22Rv1 (cell line): ENCODE results near the gene ARAP1.

Experiments
- H3K27ac ChIP-seq: fragments of 450-650 bp; 2 replicates; pipeline ENCODE4 v1.5.1; 2017
- ZFX ChIP-seq: fragments of 450-650 bp; IDR thresholded peaks from 2 replicates; pipeline ENCODE4 v1.6.1; 2017; ENCODE audit warnings: antibody characterized with exemption, borderline replicate concordance
- TF ChIP-seq, protein P1 (sequence below): fragments of 450-650 bp; IDR thresholded peaks from 2 replicates; pipeline ENCODE4 v1.5.1; 2017; ENCODE audit warnings: mild to moderate bottlenecking

Gene ARAP1

DNA sequence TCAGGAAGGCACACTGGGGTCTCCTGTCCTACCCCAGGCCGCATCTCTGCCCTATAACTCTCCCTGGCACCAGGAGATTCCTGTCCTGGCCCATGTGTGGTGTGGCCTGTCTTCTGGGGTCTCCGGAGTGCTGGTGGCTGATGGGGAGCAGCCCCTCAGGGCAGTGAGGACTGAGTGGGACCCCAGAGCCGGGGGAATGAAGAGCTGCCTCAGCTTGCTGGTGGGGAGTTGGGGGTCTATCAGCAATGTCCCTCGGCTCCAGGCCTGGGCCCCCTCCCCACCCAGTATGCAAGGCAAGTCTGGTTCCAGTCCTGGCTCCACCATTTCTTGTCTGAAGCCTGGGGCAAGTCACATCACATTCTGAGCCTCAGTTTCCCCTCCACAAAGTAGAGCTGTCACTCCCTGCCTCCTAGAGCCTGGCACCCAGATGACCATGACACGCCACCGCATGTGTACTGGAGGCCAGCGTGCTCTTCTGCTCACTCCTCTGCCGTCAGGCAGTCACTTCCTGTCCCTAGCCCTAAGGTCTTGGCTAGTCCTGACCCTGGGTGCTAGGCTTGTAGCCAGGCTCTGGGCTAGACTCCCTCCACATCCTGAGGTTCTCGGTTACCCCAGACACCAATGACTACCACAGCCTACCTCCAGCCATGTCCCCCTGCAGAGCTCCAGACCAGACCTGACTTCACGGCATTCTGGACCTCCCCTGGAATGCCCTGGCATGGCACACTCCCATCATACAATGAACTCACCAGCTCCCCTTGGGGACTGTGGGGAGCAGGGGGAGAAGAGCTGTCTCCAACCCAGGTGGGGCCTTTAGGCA, 12.8 kb downstream of the ARAP1 start:
- H3K27ac ChIP-seq: no peak overlapping the region
- TF ChIP-seq ZFX: no peak
- TF ChIP-seq, protein P1, sequence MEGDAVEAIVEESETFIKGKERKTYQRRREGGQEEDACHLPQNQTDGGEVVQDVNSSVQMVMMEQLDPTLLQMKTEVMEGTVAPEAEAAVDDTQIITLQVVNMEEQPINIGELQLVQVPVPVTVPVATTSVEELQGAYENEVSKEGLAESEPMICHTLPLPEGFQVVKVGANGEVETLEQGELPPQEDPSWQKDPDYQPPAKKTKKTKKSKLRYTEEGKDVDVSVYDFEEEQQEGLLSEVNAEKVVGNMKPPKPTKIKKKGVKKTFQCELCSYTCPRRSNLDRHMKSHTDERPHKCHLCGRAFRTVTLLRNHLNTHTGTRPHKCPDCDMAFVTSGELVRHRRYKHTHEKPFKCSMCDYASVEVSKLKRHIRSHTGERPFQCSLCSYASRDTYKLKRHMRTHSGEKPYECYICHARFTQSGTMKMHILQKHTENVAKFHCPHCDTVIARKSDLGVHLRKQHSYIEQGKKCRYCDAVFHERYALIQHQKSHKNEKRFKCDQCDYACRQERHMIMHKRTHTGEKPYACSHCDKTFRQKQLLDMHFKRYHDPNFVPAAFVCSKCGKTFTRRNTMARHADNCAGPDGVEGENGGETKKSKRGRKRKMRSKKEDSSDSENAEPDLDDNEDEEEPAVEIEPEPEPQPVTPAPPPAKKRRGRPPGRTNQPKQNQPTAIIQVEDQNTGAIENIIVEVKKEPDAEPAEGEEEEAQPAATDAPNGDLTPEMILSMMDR: no peak

DNA sequence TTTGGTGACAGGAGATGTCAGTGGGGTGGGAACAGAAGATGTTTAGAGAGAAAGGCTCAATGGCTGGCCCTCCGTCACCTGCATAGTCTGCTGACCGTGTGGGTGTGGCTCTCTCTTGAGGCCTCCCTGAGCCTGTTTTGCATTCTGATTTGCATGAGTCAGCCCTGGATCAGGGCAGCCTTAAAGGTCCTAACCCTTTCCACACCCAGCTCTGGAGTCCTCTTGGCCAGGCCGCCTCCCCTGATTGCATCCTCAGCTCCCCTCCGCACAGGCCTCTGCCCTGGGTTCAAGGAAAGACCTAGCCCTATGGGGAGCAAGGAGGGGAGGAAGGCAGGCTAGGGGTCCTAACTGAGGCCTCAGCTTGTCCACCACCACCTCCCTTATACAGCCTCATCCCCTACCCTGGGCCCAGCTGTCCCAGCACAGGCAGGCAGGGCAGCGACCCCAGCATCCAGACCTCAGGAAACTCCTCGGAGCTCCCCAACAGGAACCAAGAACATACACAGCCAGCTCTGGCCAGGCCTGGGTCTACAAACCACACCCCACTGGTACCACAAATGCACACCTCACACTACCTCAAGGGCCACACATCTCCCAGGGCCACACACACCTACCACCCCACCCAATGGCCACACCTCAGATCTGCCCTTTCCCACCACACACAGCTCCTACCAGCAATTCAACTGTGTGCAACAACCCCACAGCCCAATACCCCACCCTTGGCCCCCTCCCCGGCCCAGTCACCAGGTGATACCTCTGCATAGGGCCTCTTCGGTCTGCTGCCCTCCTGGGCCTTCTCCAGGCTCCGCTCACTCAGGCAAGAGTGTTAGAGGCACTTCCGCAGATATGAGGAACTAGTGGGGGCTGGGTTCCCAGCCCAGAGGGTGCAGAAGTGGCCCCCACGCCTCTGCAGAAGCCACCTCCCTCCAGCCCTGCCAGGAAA, 13.7 kb downstream of the ARAP1 start:
- H3K27ac ChIP-seq: no peak overlapping the region
- TF ChIP-seq, protein P1: no peak
- TF ChIP-seq ZFX: no peak

DNA sequence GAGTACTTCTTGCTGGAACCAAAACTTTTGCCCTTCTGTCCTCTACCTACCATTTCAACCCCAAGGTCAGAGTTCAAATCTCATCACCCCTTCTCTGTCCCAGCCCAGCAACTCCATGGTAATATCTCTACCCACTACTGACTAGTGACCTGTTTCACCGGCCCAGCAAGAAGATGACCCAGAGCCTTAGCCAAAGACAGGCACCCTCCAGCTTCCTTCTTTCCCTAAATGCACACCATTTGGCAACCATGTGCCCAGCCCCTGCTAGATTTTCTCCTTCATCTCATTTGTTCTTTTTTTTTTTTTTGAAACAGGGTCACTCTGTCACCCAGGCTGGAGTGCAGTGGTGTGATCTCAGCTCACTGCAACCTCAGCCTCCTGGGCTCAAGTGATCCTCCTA, 14.9 kb downstream of the ARAP1 start:
- H3K27ac ChIP-seq: no peak overlapping the region

DNA sequence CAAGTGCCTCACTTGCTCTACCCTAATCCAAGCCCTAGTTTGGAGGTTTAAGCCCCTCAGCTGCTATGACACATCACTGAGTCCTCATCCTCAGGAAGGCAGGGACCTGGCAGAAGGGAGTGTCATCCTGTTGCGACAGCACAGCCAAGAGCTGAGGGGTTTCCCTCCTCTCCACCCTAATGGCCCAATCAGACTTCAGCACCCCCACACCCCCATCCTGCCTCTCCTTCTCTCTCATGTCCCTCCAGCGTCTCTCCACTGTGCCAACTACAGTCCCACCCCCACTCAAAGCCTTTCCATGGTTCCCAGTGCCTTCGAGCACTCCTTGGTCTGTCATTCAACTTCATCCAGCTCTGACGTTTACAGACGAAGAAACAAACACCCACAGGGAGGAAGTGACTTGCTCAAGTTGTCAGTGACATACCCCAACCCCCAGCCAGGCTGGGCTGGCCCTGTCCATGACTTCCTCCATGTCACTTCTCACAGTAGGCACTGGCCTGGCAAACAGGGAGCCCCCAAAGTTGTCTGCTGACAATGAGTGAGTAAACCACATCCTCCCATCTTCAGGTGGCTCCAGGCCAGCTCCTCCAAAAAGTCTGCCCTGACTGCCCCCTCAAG, 15.6 kb downstream of the ARAP1 start:
- no peak overlapping the region for H3K27ac ChIP-seq
- TF ChIP-seq, protein P1: no peak
- TF ChIP-seq ZFX: no peak

More for the DNA sequence above, 14.9 kb downstream of the ARAP1 start:
- no peak for TF ChIP-seq ZFX
- TF ChIP-seq, protein P1: no peak

DNA sequence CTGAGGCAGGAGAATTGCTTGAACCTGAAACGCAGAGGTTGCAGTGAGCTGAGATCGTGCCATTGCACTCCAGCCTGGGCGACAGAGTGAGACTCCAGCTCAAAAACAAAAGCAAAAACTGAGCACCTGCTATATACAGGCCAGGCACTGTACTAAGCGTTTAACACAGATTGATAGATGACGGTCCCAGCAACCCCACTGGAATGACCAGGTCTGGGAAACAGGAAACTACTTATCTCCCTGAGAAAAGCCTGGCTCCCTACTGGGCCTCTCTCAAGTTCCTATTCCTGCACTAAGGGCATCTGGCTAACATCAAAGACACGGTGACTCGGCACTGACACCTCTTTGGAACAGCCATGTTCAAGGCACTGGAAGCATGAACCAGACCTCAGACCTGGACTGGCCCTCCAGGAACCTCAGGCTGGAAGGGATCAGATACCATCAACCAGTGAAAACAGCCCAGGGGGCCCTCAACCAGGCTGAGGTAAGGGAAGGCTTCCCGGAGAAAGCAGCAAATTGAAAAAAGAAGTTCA, 16.6 kb downstream of the ARAP1 start:
- no peak overlapping the region for H3K27ac ChIP-seq
- TF ChIP-seq, protein P1: no peak
- TF ChIP-seq ZFX: no peak

DNA sequence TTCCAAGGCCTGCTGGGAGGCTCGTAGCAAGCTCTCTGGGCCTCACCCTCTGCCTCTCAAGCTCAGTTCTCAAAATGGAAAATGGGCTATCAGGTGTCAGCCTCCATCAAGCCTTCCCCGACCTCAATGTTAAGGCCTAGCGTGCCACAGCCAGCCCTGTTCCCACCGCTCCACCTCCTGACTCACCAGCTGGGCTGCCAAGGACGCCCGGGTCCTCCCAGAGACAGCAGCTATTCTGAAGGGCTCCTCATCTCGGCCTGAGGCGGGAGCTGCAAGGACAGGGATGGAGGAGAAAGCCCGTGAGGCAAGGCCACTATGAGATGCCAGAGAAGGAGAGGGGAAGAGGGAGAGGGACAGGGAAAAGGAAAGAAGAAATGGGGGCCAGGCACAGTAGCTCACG, 19.9 kb downstream of the ARAP1 start:
- H3K27ac ChIP-seq: no peak overlapping the region
- no peak for TF ChIP-seq ZFX
- TF ChIP-seq, protein P1: no peak
